Hepatocyte (in vitro differentiated cells): Measurements from ENCODE around the gene LEKR1.

Source experiments
- CTCF ChIP-seq: fragments of 200-600 bp; sonication (generic); IDR thresholded peaks from 2 replicates; pipeline ENCODE4 v1.5.1; 2016; ENCODE audit warnings: antibody characterized with exemption, mild to moderate bottlenecking; ENCODE audit not compliant: poor library complexity
- EZH2 ChIP-seq: fragments of 200-600 bp; sonication (generic); IDR thresholded peaks from 2 replicates; pipeline ENCODE4 v1.6.1; 2016; ENCODE audit warnings: antibody characterized with exemption, mild to moderate bottlenecking, borderline replicate concordance
- EZH2phosphoT487 ChIP-seq: fragments of 200-600 bp; sonication (generic); IDR thresholded peaks from one replicate; pipeline ENCODE4 v1.6.1; 2018; ENCODE audit warnings: antibody characterized with exemption, mild to moderate bottlenecking, low read depth, moderate library complexity; ENCODE audit not compliant: unreplicated experiment, severe bottlenecking

GRCh38 chr3:156843071-156843808, 17.1 kb downstream of the LEKR1 start:
- no peak for TF ChIP-seq CTCF
- no peak for TF ChIP-seq EZH2
- TF ChIP-seq EZH2phosphoT487: no peak
